GM23248 (cell line): ENCODE data around the gene RNF151. TPM values are rescaled to one million over a fixed set of nuclear protein-coding genes. Genes with fewer than 3 reads are reported as not detected.

Experiments used
- DNase-seq: peaks from one replicate; pipeline ENCODE4 v3.0.0-alpha.2; 2015
- H2AFZ ChIP-seq: fragments of 200-600 bp; sonication (generic); 2 replicates; pipeline ENCODE4 v1.6.1; 2016; ENCODE audit warnings: antibody characterized with exemption
- H3F3A ChIP-seq: fragments of 200-600 bp; sonication (generic); 2 replicates; pipeline ENCODE4 v1.6.1; 2016; ENCODE audit warnings: mild to moderate bottlenecking, antibody characterized with exemption, mixed run types; ENCODE audit not compliant: insufficient read depth
- H3K27ac ChIP-seq: fragments of 200-600 bp; sonication (generic); 2 replicates; pipeline ENCODE4 v1.5.1; 2016; ENCODE audit warnings: mild to moderate bottlenecking
- H3K27me3 ChIP-seq: fragments of 200-600 bp; sonication (generic); replicated peaks from 2 replicates; pipeline ENCODE4 v1.6.1; 2016; ENCODE audit warnings: mild to moderate bottlenecking; ENCODE audit not compliant: insufficient read depth
- H3K36me3 ChIP-seq: fragments of 200-600 bp; sonication (generic); 2 replicates; pipeline ENCODE4 v1.6.1; 2016; ENCODE audit warnings: low read depth, mild to moderate bottlenecking
- H3K4me1 ChIP-seq: fragments of 200-600 bp; sonication (generic); 2 replicates; pipeline ENCODE4 v1.6.1; 2016; ENCODE audit warnings: mild to moderate bottlenecking; ENCODE audit not compliant: insufficient read depth
- H3K4me2 ChIP-seq: fragments of 200-600 bp; sonication (generic); one replicate; pipeline ENCODE4 v1.6.1; 2016; ENCODE audit warnings: mild to moderate bottlenecking; ENCODE audit not compliant: unreplicated experiment
- H3K4me3 ChIP-seq: fragments of 200-600 bp; sonication (generic); 2 replicates; pipeline ENCODE4 v1.5.1; 2016; ENCODE audit warnings: mild to moderate bottlenecking
- H3K79me2 ChIP-seq: fragments of 200-600 bp; sonication (generic); 2 replicates; pipeline ENCODE4 v1.6.1; 2016; ENCODE audit warnings: mild to moderate bottlenecking; ENCODE audit not compliant: insufficient read depth
- H3K9ac ChIP-seq: fragments of 200-600 bp; sonication (generic); 2 replicates; pipeline ENCODE4 v1.6.1; 2016; ENCODE audit warnings: mild to moderate bottlenecking
- H3K9me2 ChIP-seq: fragments of 200-600 bp; sonication (generic); 2 replicates; pipeline ENCODE4 v1.6.1; 2016; ENCODE audit warnings: mixed run types, mild to moderate bottlenecking, moderate library complexity; ENCODE audit not compliant: insufficient read depth
- H3K9me3 ChIP-seq: fragments of 200-600 bp; sonication (generic); one replicate; pipeline ENCODE4 v1.6.1; 2017; ENCODE audit warnings: low read depth
- H4K20me1 ChIP-seq: fragments of 200-600 bp; sonication (generic); 2 replicates; pipeline ENCODE4 v1.6.0; 2016; ENCODE audit not compliant: insufficient read depth
- EZH2 ChIP-seq: fragments of 200-600 bp; sonication (generic); IDR thresholded peaks from 2 replicates; pipeline ENCODE4 v1.6.1; 2018; ENCODE audit warnings: antibody characterized with exemption, mild to moderate bottlenecking; ENCODE audit not compliant: insufficient read depth, poor library complexity, severe bottlenecking
- EZH2phosphoT487 ChIP-seq: fragments of 200-600 bp; sonication (generic); IDR thresholded peaks from 2 replicates; pipeline ENCODE4 v1.6.1; 2018; ENCODE audit warnings: antibody characterized with exemption, moderate library complexity, mild to moderate bottlenecking, low read depth; ENCODE audit not compliant: insufficient read depth
- WGBS, 2 experiments: methylation state at CpG; one replicate each; pipeline ENCODE4 v1.1.6; 2015 to 2017; ENCODE audit warnings: low lambda C conversion rate in 2 of 2, low coverage in 1 of 2; ENCODE audit errors: missing lambda C conversion rate in 2 of 2; 5-methylcytosine and 5-hydroxymethylcytosine counted together
- in situ Hi-C: fragments of 300-500 bp; cut with MboI; formaldehyde crosslinking; loops from 2 replicates; pipeline ENCODE4 v1.15.0; 2020
- polyA plus RNA-seq: library from polyadenylated mRNA; unstranded; fragments of >200 nt; fragmentation: Nextera tagmentation; extraction: Ambion mirVana; gene quantifications from 2 replicates; pipeline ENCODE4 v1.2.1, GENCODE V29; 2016
- small RNA-seq: library from RNA; depleted of rRNA; stranded (forward); fragments of <200 nt; gene quantifications from one replicate; pipeline ENCODE3, GENCODE V24; 2014; ENCODE audit warnings: low read depth, low replicate concordance
- total RNA-seq: library from RNA; depleted of rRNA; stranded (reverse); fragments of >200 nt; shearing (Covaris generic); gene quantifications from 2 replicates; pipeline ENCODE4 v1.2.3, GENCODE V29; 2014; rRNA removed

The RNF151 gene
- total and polyA plus RNA-seq, 2 experiments from 2014 or later = 0.25 TPM; not detected in 1

DNA sequence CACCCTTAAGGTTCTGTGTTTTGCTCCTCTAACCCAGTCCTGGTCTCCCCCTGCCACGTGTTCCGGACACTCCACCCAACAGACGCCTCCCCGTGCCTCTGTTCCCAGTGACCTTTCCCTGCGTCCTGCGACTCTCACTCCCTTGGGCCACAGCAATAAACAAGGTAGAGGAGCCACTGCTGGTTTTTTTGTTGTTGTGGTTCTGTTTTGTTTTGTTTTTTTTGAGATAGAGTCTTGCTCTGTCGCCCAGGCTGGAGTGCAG lies 49.2 kb downstream of the RNF151 start:
- no peak for TF ChIP-seq EZH2
- H2AFZ ChIP-seq = no peak overlapping the region
- H3K27me3 ChIP-seq = no peaks in the 10 kb centered on the region
- H3K4me3 ChIP-seq = no peak overlapping the region
- 86 to 89% methylated on average over 7 of the region's 7 CpGs for WGBS, 2 experiments
- no peak overlapping the region for H3K4me2 ChIP-seq
- no peaks in the 10 kb centered on the region for H3K9me3 ChIP-seq
- no peaks in the 10 kb centered on the region for H3F3A ChIP-seq
- no peaks in the 10 kb centered on the region for H3K9me2 ChIP-seq
- no peak for DNase-seq
- H4K20me1 ChIP-seq = no peaks in the 10 kb centered on the region
- H3K79me2 ChIP-seq = peaks cover 2% of the 10 kb centered on the region; the same call in 1 of the 2 replicates
- in situ Hi-C loops = no loop called here
- H3K27ac ChIP-seq = no peak overlapping the region
- no peaks in the 10 kb centered on the region for H3K36me3 ChIP-seq
- H3K9ac ChIP-seq = no peak overlapping the region
- no peaks in the 10 kb centered on the region for H3K4me1 ChIP-seq

DNA sequence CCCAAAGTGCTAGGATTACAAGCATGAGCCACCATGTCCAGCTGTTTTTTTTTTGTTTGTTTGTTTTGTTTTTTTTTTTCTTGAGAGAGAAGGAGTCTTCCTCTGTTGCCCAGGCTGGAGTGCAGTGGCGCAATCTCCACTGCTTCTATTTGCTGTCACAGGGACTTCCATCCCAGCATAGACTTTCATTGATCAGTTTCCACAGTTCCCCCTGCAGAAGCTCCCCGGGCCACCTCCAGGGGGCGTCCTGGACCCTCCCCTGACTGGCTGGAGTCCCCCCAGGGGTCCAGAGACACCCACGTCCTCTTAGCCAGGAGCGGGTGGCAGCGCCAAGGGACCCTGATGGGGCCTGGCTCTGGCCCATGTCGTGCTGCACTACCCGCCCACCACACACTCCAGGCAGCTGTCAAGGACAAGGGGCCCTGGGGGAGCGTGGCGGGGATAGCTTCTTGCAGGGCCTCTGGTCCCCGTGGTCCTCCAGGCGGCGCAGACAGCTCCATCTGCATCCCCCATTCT lies 49.8 kb downstream of the RNF151 start:
- Histone ChIP-seq H2AFZ (no peak overlapping the region), H3K9me3 (no peaks in the 10 kb centered on the region), H3K9ac (no peak overlapping the region), H3K4me3 (no peak overlapping the region), H3K9me2 (no peaks in the 10 kb centered on the region), H3F3A (no peaks in the 10 kb centered on the region), H3K79me2 (no peaks in the 10 kb centered on the region), H4K20me1 (no peaks in the 10 kb centered on the region), H3K36me3 (no peaks in the 10 kb centered on the region), H3K4me1 (no peaks in the 10 kb centered on the region), H3K27ac (no peak overlapping the region), H3K27me3 (no peaks in the 10 kb centered on the region; the same call in 1 of the 2 replicates), H3K4me2 (no peak overlapping the region)
- in situ Hi-C loops = no loop called here
- DNase-seq = no peak
- TF ChIP-seq EZH2 (no peak), EZH2phosphoT487 (no peak)
- WGBS, 2 experiments = 32 to 38% methylated on average over 13 of the region's 13 CpGs

Small RNA genes lying within 50 kb of the gene (small RNA-seq; reads per million reads assigned to genes)
- gene AC005363.2 (not detected), gene RN7SL219P (not detected), gene SNORA10 (not detected), gene SNORA64 (not detected)

Other genes with a start within 250 kb of the RNF151 start
- 45.3 and 57.7 TPM in 2 replicates for gene NME3, start 195.3 kb upstream of the RNF151 start, total RNA-seq
- 50.8 and 55.4 TPM in 2 replicates for gene NME3, start 195.3 kb upstream of the RNF151 start, polyA plus RNA-seq
- gene EME2, start 194.0 kb upstream of the RNF151 start, total RNA-seq = 9.3 and 12.3 TPM in 2 replicates
- 3.1 and 3.9 TPM in 2 replicates for gene EME2, start 194.0 kb upstream of the RNF151 start, polyA plus RNA-seq
- 96.5 and 99.4 TPM in 2 replicates for gene MRPS34, start 193.7 kb upstream of the RNF151 start, total RNA-seq
- gene MRPS34, start 193.7 kb upstream of the RNF151 start, polyA plus RNA-seq = 113 and 119 TPM in 2 replicates
- 35.3 and 50.2 TPM in 2 replicates for gene SPSB3, start 184.3 kb upstream of the RNF151 start, total RNA-seq
- 35.1 and 35.6 TPM in 2 replicates for gene SPSB3, start 184.3 kb upstream of the RNF151 start, polyA plus RNA-seq
- gene NUBP2, start 183.9 kb upstream of the RNF151 start, total RNA-seq = 88.9 and 189 TPM in 2 replicates
- gene NUBP2, start 183.9 kb upstream of the RNF151 start, polyA plus RNA-seq = 64.3 and 66.4 TPM in 2 replicates
- gene IGFALS, start 173.2 kb upstream of the RNF151 start, total RNA-seq = 0.51 TPM in 1 of 2 replicates, not detected in the other
- gene IGFALS, start 173.2 kb upstream of the RNF151 start, polyA plus RNA-seq = not detected in 2 replicates
- 48.4 and 76.5 TPM in 2 replicates for gene HAGH, start 140.0 kb upstream of the RNF151 start, total RNA-seq
- 45.5 and 48.9 TPM in 2 replicates for gene HAGH, start 140.0 kb upstream of the RNF151 start, polyA plus RNA-seq
- gene FAHD1, start 139.7 kb upstream of the RNF151 start, total RNA-seq = 40.9 and 55.3 TPM in 2 replicates
- gene FAHD1, start 139.7 kb upstream of the RNF151 start, polyA plus RNA-seq = 39.7 and 40.6 TPM in 2 replicates
- 0.38 TPM in 1 of 2 replicates, not detected in the other for gene MEIOB, start 94.7 kb upstream of the RNF151 start, total RNA-seq
- 0.14 TPM in 1 of 2 replicates, not detected in the other for gene MEIOB, start 94.7 kb upstream of the RNF151 start, polyA plus RNA-seq
- not detected in 2 replicates for gene HS3ST6, start 48.4 kb upstream of the RNF151 start, total RNA-seq
- gene HS3ST6, start 48.4 kb upstream of the RNF151 start, polyA plus RNA-seq = not detected in 2 replicates
- gene MSRB1, start 23.7 kb upstream of the RNF151 start, total RNA-seq = 13.9 and 14.1 TPM in 2 replicates
- 26.9 and 27.4 TPM in 2 replicates for gene MSRB1, start 23.7 kb upstream of the RNF151 start, polyA plus RNA-seq
- gene RPL3L, start 12.2 kb upstream of the RNF151 start, total RNA-seq = not detected in 2 replicates
- gene RPL3L, start 12.2 kb upstream of the RNF151 start, polyA plus RNA-seq = not detected in 2 replicates
- 136 and 220 TPM in 2 replicates for gene NDUFB10, start 7.3 kb upstream of the RNF151 start, total RNA-seq
- 266 and 279 TPM in 2 replicates for gene NDUFB10, start 7.3 kb upstream of the RNF151 start, polyA plus RNA-seq
- gene RPS2, start 2.0 kb upstream of the RNF151 start, total RNA-seq = 1,339 and 1,536 TPM in 2 replicates
- gene RPS2, start 2.0 kb upstream of the RNF151 start, polyA plus RNA-seq = 1,060 and 1,077 TPM in 2 replicates
- gene TBL3, start 5.2 kb downstream of the RNF151 start, total RNA-seq = 43.7 and 68.5 TPM in 2 replicates
- 46.8 and 52.0 TPM in 2 replicates for gene TBL3, start 5.2 kb downstream of the RNF151 start, polyA plus RNA-seq
- not detected in 2 replicates for gene NOXO1, start 14.6 kb downstream of the RNF151 start, total RNA-seq
- 0.23 TPM in 1 of 2 replicates, not detected in the other for gene NOXO1, start 14.6 kb downstream of the RNF151 start, polyA plus RNA-seq
- 16.4 and 26.4 TPM in 2 replicates for gene GFER, start 17.3 kb downstream of the RNF151 start, total RNA-seq
- gene GFER, start 17.3 kb downstream of the RNF151 start, polyA plus RNA-seq = 31.0 and 31.6 TPM in 2 replicates
- gene SYNGR3, start 23.1 kb downstream of the RNF151 start, total RNA-seq = 0.22 and 0.76 TPM in 2 replicates
- gene SYNGR3, start 23.1 kb downstream of the RNF151 start, polyA plus RNA-seq = 0.72 and 1.3 TPM in 2 replicates
- 21.2 and 23.4 TPM in 2 replicates for gene ZNF598, start 43.0 kb downstream of the RNF151 start, total RNA-seq
- gene ZNF598, start 43.0 kb downstream of the RNF151 start, polyA plus RNA-seq = 12.2 and 14.1 TPM in 2 replicates
- not detected in 2 replicates for gene NPW, start 52.9 kb downstream of the RNF151 start, total RNA-seq
- 2.1 and 3.0 TPM in 2 replicates for gene NPW, start 52.9 kb downstream of the RNF151 start, polyA plus RNA-seq
- 27.3 and 39.7 TPM in 2 replicates for gene NHERF2, start 60.0 kb downstream of the RNF151 start, total RNA-seq
- gene NHERF2, start 60.0 kb downstream of the RNF151 start, polyA plus RNA-seq = 29.0 and 45.1 TPM in 2 replicates
- gene NTHL1, start 81.0 kb downstream of the RNF151 start, total RNA-seq = 19.9 and 22.8 TPM in 2 replicates
- gene NTHL1, start 81.0 kb downstream of the RNF151 start, polyA plus RNA-seq = 20.3 and 21.2 TPM in 2 replicates
- 53.7 and 84.6 TPM in 2 replicates for gene TSC2, start 81.1 kb downstream of the RNF151 start, total RNA-seq
- 43.3 and 52.2 TPM in 2 replicates for gene TSC2, start 81.1 kb downstream of the RNF151 start, polyA plus RNA-seq
- 200 and 201 TPM in 2 replicates for gene PKD1, start 169.0 kb downstream of the RNF151 start, total RNA-seq
- gene PKD1, start 169.0 kb downstream of the RNF151 start, polyA plus RNA-seq = 43.7 and 48.4 TPM in 2 replicates
- not detected in 2 replicates for gene RAB26, start 181.8 kb downstream of the RNF151 start, total RNA-seq
- 0.30 and 0.71 TPM in 2 replicates for gene RAB26, start 181.8 kb downstream of the RNF151 start, polyA plus RNA-seq
- gene TRAF7, start 188.9 kb downstream of the RNF151 start, total RNA-seq = 72.7 and 74.2 TPM in 2 replicates
- 28.8 and 29.3 TPM in 2 replicates for gene TRAF7, start 188.9 kb downstream of the RNF151 start, polyA plus RNA-seq
- gene CASKIN1, start 229.7 kb downstream of the RNF151 start, total RNA-seq = under 0.01 TPM in 1 of 2 replicates, not detected in the other
- not detected in 2 replicates for gene CASKIN1, start 229.7 kb downstream of the RNF151 start, polyA plus RNA-seq
- gene MLST8, start 238.6 kb downstream of the RNF151 start, total RNA-seq = 58.6 and 62.9 TPM in 2 replicates
- gene MLST8, start 238.6 kb downstream of the RNF151 start, polyA plus RNA-seq = 46.5 and 54.6 TPM in 2 replicates
- gene BRICD5, start 244.0 kb downstream of the RNF151 start, total RNA-seq = 2.1 and 2.9 TPM in 2 replicates
- 0.22 and 0.56 TPM in 2 replicates for gene BRICD5, start 244.0 kb downstream of the RNF151 start, polyA plus RNA-seq
- gene PGP, start 248.0 kb downstream of the RNF151 start, total RNA-seq = 21.4 and 25.5 TPM in 2 replicates
- gene PGP, start 248.0 kb downstream of the RNF151 start, polyA plus RNA-seq = 10.1 TPM in 2 replicates